ENCODE measurements around the gene NEU2. TPM values are rescaled to one million over a fixed set of nuclear protein-coding genes. Genes with fewer than 3 reads are reported as not detected.
"Not testable (repeated sequence)": the region's sequence is repeated elsewhere in the genome, so short reads cannot be mapped to it uniquely, and the experiment has no call there.

Gene NEU2
- total and polyA plus RNA-seq, 4 donors, result not detected

DNA sequence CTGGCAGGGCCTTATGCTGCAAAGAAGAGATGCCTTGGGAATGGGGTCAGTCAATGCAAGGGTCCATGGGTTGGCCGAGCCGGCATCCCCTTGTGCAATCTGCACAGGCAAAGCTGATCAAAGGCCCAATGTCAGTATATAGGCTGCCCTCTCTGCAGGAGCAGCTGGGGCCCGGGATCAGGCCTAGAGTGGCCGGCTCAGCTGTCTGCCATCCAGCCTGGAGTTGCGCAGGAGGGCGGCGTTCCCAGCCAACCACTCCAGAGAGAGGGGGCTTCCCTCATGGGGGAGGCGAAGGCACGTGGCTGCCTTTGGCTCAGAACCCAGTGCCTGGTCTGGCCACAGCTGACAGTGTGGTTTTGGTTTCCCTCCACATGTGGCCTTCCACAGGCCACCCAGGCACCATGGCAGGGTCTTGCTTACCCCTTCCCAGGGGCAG, 31.5 kb downstream of the NEU2 start:
- DNase-seq (ENCODE audit: low spot score), result no peak
- no peak overlapping the region for H3K9ac ChIP-seq (ENCODE audit: low read depth in 1 of 2, low read length in 2 of 2)
- no peaks in the 10 kb centered on the region for H3K27me3 ChIP-seq (ENCODE audit: control insufficient read depth in 4 of 4, insufficient read depth in 4 of 4, low read length in 3 of 4)
- H3K9me3 ChIP-seq (ENCODE audit: control insufficient read depth in 4 of 4, low read length in 3 of 4), result no peaks in the 10 kb centered on the region
- TF ChIP-seq NR2F2 (IDR thresholded peaks at IDR 0.05) (no peak), EGR1 (IDR thresholded peaks at IDR 0.05; ENCODE audit: low read depth in 2 of 2) (no peak), RAD21 (IDR thresholded peaks at IDR 0.05) (no peak), RXRA (IDR thresholded peaks at IDR 0.05) (no peak), HNF4A (conservative IDR thresholded peaks at IDR 0.05) (no peak), GABPA (IDR thresholded peaks at IDR 0.05 in 1 of 2, conservative IDR thresholded peaks at IDR 0.05 in 1 of 2) (no peak), JUND (IDR thresholded peaks at IDR 0.05) (no peak)
- peaks cover 0 to 13% (median 3%) of the 10 kb centered on the region in 4 donors for H3K4me1 ChIP-seq (ENCODE audit: control insufficient read depth in 4 of 4, insufficient read depth in 4 of 4, low read length in 3 of 4)
- WGBS, result 83% methylated on average over 9 of the region's 9 CpGs
- no peak overlapping the region for H3K4me3 ChIP-seq (ENCODE audit: low read depth in 1 of 3, low read length in 3 of 3)
- no peaks in the 10 kb centered on the region for H3K36me3 ChIP-seq (ENCODE audit: control insufficient read depth in 4 of 4, insufficient read depth in 3 of 4, low read depth in 1 of 4, low read length in 3 of 4)
- H3K27ac ChIP-seq (ENCODE audit: low read depth in 1 of 2, low read length in 2 of 2), result no peak overlapping the region

DNA sequence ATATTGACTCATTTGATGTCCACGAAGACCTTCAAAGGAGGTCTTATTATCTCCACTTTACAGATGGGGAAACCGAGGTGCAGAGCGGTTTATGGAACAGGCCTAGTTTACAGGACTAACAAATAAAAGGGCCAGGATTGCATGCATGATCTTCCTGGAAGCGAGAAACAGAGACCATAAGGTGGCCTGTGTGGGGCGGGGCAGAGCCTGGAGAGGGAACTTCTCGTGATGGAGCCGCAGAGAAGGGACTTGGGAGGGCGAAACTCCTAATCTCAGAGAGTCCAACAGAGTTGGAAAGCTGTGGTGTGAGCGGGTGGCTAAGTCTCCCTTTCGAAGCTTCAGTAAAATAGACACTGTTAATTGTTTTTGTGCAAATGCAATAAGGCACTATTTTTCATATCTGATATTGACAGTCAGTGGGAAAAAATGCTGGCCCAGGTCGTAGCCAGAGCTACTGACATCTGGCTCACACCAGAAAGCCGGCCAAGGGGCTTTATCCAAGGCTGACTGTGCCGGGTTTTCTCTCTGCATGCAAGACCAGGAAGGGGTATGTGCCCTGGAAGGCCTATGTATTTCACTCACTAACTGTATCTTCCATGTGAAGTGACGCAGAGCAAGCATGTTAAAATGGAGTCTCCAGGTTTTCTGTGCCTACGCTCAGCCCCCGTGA, 32.2 kb downstream of the NEU2 start:
- Histone ChIP-seq H3K36me3 (ENCODE audit: control insufficient read depth in 4 of 4, insufficient read depth in 3 of 4, low read depth in 1 of 4, low read length in 3 of 4) (no peaks in the 10 kb centered on the region), H3K4me3 (ENCODE audit: low read depth in 1 of 3, low read length in 3 of 3) (no peak overlapping the region)

GRCh38 chr2:233065200-233065589, 32.7 kb downstream of the NEU2 start:
- peaks cover 0 to 13% (median 3%) of the 10 kb centered on the region in 4 donors for H3K4me1 ChIP-seq (ENCODE audit: control insufficient read depth in 4 of 4, insufficient read depth in 4 of 4, low read length in 3 of 4)
- not testable (repeated sequence) for H3K36me3 ChIP-seq (ENCODE audit: control insufficient read depth in 4 of 4, insufficient read depth in 3 of 4, low read depth in 1 of 4, low read length in 3 of 4); H3K9ac ChIP-seq (ENCODE audit: low read depth in 1 of 2, low read length in 2 of 2); DNase-seq (ENCODE audit: low spot score); H3K27ac ChIP-seq (ENCODE audit: low read depth in 1 of 2, low read length in 2 of 2); H3K27me3 ChIP-seq (ENCODE audit: control insufficient read depth in 4 of 4, insufficient read depth in 4 of 4, low read length in 3 of 4); H3K4me3 ChIP-seq (ENCODE audit: low read depth in 1 of 3, low read length in 3 of 3); H3K9me3 ChIP-seq (ENCODE audit: control insufficient read depth in 4 of 4, low read length in 3 of 4)
- WGBS, result 84% methylated on average over 4 of the region's 4 CpGs

More for the DNA sequence above, 32.2 kb downstream of the NEU2 start:
- Histone ChIP-seq H3K9ac (ENCODE audit: low read depth in 1 of 2, low read length in 2 of 2) (no peak overlapping the region), H3K27me3 (ENCODE audit: control insufficient read depth in 4 of 4, insufficient read depth in 4 of 4, low read length in 3 of 4) (no peaks in the 10 kb centered on the region), H3K4me1 (ENCODE audit: control insufficient read depth in 4 of 4, insufficient read depth in 4 of 4, low read length in 3 of 4) (peaks cover 0 to 13% (median 3%) of the 10 kb centered on the region in 4 donors), H3K9me3 (ENCODE audit: control insufficient read depth in 4 of 4, low read length in 3 of 4) (no peaks in the 10 kb centered on the region), H3K27ac (ENCODE audit: low read depth in 1 of 2, low read length in 2 of 2) (no peak overlapping the region)
- TF ChIP-seq ZBTB33 (IDR thresholded peaks at IDR 0.05), result no peak
- TF ChIP-seq RXRA (IDR thresholded peaks at IDR 0.05), result no peak
- no peak for TF ChIP-seq REST (IDR thresholded peaks at IDR 0.05)
- no peak for TF ChIP-seq SP1 (IDR thresholded peaks at IDR 0.05)
- no peak for TF ChIP-seq RAD21 (IDR thresholded peaks at IDR 0.05)
- no peak for TF ChIP-seq YY1 (IDR thresholded peaks at IDR 0.05)
- no peak for TF ChIP-seq NR2F2 (IDR thresholded peaks at IDR 0.05)
- TF ChIP-seq MAX (IDR thresholded peaks at IDR 0.05), result no peak
- WGBS, result 83% methylated on average over 16 of the region's 16 CpGs
- no peak for DNase-seq (ENCODE audit: low spot score)
